Adrenal gland (tissue), 5 donors: ENCODE results near the gene PTK7.

Experiments
- CTCF ChIP-seq, 6 experiments: fragments of 450-650 bp in 4 of 6; fragments of 200-600 bp in 2 of 6; sonication (generic) in 1 of 6; IDR thresholded peaks; 1 replicate in 5 of 6; 2 replicates in 1 of 6; pipeline versions ENCODE4 v1.5.1 to v1.8.0; 2016 to 2021; ENCODE audit warnings: antibody characterized with exemption in 6 of 6, mild to moderate bottlenecking in 2 of 6, moderate library complexity in 1 of 6
- POLR2A ChIP-seq, 2 donors: fragments of 450-650 bp; IDR thresholded peaks; one replicate each; pipeline ENCODE4 v1.6.1; 2017; ENCODE audit warnings: antibody characterized with exemption in 2 of 2, mild to moderate bottlenecking in 2 of 2, moderate library complexity in 1 of 2
- donor health status: DM: no; HTN: no; CAD: no.

GRCh38 chr6:43123461-43124314, 47.6 kb downstream of the PTK7 start:
- TF ChIP-seq CTCF (IDR thresholded peaks at IDR 0.05) (no peak), POLR2A (IDR thresholded peaks at IDR 0.05) (no peak)
